Dendritic cell treated with granulocyte-macrophage colony-stimulating factor and Interleukin-4, amounts not matched to agents 40 ng/mL and 50 ng/mL, for 4 days (primary cell): ENCODE results near the gene LDB2.

Experiments used
- H3K27ac Mint-ChIP-seq: one replicate; pipeline ENCODE4 v1.8.0; 2022; ENCODE audit warnings: mild to moderate bottlenecking, mixed read lengths
- H3K27me3 Mint-ChIP-seq: one replicate; pipeline ENCODE4 v1.8.0; 2022; ENCODE audit warnings: mild to moderate bottlenecking, mixed read lengths
- H3K36me3 Mint-ChIP-seq: one replicate; pipeline ENCODE4 v1.8.0; 2022; ENCODE audit warnings: low read depth, mixed read lengths
- H3K4me1 Mint-ChIP-seq: one replicate; pipeline ENCODE4 v1.8.0; 2022; ENCODE audit warnings: low read depth, mixed read lengths
- H3K4me3 Mint-ChIP-seq: one replicate; pipeline ENCODE4 v1.8.0; 2022; ENCODE audit warnings: mild to moderate bottlenecking, moderate library complexity, mixed read lengths
- H3K9me3 Mint-ChIP-seq: one replicate; pipeline ENCODE4 v1.8.0; 2022; ENCODE audit warnings: mixed read lengths
- intact Hi-C: fragments of 100-400 bp; cut with micrococcal nuclease; formaldehyde crosslinking; loops from one replicate; pipeline ENCODE4 v1.15.0; 2022

The LDB2 gene

DNA sequence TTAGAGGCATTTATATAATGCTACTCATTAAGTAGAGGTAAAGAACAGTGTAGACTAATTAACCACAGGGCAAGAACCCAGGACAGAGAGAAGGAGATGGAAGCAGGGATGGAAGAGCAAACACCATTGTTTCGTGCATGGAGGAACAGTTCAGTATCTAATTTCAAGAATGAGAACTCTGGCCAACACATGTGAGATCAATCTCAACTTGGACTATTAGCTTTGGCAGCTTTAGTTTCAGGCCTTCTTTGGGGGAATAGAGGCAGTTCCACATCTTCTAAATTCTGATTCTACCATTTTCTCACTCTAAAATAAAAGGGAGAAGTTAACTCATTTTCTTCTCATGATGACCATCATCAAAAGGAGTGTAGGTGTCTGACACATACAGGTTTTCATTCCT, 207.0 kb downstream of the LDB2 start:
- Mint-ChIP-seq H3K9me3 (peaks cover 10% of the 10 kb centered on the region), H3K27me3 (no peaks in the 10 kb centered on the region), H3K4me3 (no peak overlapping the region), H3K36me3 (no peaks in the 10 kb centered on the region), H3K4me1 (no peaks in the 10 kb centered on the region), H3K27ac (no peak overlapping the region)
- intact Hi-C loops = no loop called here

DNA sequence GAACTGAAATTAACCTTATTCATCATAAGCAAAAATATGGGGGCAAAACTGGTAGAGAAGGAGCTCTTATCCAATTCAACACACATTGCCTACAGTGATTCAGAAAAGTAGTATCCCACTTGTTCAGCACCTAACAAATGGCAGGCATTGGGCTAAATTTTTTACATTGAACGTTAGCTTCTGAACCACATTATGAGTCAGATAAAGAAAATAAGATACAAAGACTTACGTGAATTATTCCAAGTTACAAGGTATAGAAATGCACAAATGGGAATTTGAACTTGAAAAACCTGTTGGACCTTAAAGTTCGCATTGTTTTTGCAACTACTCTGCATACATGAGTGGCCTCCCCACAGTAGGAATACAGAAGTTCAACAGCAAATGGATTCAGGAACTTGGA, 210.6 kb downstream of the LDB2 start:
- Mint-ChIP-seq H3K4me1 (no peaks in the 10 kb centered on the region), H3K27me3 (no peaks in the 10 kb centered on the region), H3K9me3 (peaks cover 10% of the 10 kb centered on the region)

DNA sequence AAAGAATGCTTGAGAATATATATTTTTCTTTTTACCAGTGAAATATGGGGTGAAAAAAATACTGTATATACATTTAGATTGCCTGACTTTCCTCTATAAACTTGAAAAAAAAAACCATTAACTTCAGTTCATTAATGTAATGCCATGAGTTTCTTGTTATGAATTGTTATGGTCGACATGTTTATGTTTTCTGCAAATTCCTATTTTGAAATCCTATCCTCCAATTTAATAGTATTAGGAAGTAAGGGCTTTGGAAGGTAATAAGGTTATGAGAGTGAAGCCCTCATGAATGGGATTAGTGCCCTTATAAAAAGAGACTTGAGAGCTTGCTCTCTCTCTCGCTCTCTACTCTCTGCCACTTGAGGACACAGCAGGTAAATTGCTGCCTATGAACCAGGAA, 211.4 kb downstream of the LDB2 start:
- Mint-ChIP-seq H3K27me3 (no peaks in the 10 kb centered on the region), H3K27ac (no peak overlapping the region), H3K36me3 (no peaks in the 10 kb centered on the region), H3K9me3 (peaks cover 10% of the 10 kb centered on the region), H3K4me1 (no peaks in the 10 kb centered on the region), H3K4me3 (no peak overlapping the region)
- intact Hi-C loops = no loop called here

More for the DNA sequence above, 210.6 kb downstream of the LDB2 start:
- Mint-ChIP-seq H3K36me3 (no peaks in the 10 kb centered on the region), H3K27ac (no peak overlapping the region), H3K4me3 (no peak overlapping the region)
- intact Hi-C loops = no loop called here

DNA sequence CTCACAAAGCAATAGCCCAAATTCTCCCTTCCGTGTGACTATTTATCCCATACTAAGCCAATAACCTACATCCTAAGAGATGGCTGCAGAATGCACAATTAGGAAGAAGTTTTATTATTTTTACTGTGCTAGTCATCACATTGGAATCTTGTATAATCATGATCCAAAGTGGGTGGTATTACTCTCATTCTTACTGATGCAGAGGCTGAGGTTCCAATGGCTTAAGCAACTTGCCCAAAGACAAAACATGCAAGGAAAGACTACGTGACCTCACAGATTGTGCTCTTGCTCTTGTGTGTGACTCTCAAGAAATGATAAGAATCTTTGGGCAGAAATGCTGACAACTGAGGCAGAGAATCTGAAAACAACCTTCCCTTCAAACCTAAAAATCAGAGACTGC, 212.2 kb downstream of the LDB2 start:
- H3K9me3 Mint-ChIP-seq = peaks cover 10% of the 10 kb centered on the region
- H3K4me1 Mint-ChIP-seq = no peaks in the 10 kb centered on the region
- no peak overlapping the region for H3K27ac Mint-ChIP-seq
- no peaks in the 10 kb centered on the region for H3K27me3 Mint-ChIP-seq
- intact Hi-C loops = no loop called here
- H3K36me3 Mint-ChIP-seq = no peaks in the 10 kb centered on the region
- no peak overlapping the region for H3K4me3 Mint-ChIP-seq

DNA sequence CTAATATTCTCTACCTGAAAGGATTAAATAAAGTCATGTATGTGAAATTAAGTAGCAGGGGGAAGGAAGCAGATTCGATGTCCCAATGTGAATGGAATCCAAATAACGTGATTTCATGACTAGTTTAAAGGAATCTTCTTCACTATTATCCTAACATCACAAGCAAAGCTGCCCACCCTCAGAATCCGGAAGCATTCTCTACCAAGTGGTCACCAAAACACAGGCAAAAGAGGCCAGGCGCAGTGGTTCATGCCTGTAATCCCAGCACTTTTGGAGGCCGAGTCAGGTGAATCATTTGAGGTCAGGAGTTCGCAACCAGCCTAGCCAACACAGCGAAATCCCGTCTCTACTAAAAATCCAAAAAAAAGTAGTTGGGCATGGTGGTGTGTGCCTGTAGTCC, 212.9 kb downstream of the LDB2 start:
- H3K4me1 Mint-ChIP-seq = no peaks in the 10 kb centered on the region
- no peaks in the 10 kb centered on the region for H3K36me3 Mint-ChIP-seq
- intact Hi-C loops = no loop called here
- H3K27ac Mint-ChIP-seq = no peak overlapping the region
- no peak overlapping the region for H3K4me3 Mint-ChIP-seq
- no peaks in the 10 kb centered on the region for H3K27me3 Mint-ChIP-seq
- H3K9me3 Mint-ChIP-seq = peaks cover 10% of the 10 kb centered on the region

DNA sequence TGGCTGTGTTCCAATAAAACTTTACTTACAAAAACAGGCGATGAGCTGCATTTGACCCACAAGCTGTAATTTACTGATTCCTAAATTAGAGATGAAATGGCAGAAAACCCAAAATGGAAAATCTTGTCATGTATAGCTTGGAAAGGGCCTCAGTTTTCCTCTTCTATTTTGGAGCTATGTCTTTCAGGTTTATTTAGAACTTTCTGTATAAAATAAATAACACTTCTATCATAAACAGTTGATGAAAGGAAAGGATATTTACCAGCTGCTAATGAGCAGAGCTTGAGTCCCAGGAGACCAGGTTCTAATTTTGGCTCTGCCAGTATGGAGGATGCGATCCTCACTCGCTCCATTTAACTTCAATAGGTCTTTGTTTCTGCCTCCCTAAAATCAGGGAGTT, 213.5 kb downstream of the LDB2 start:
- Mint-ChIP-seq H3K27me3 (no peaks in the 10 kb centered on the region), H3K4me1 (no peaks in the 10 kb centered on the region), H3K36me3 (no peaks in the 10 kb centered on the region), H3K9me3 (peaks cover 6% of the 10 kb centered on the region), H3K27ac (no peak overlapping the region), H3K4me3 (no peak overlapping the region)
- intact Hi-C loops = no loop called here

DNA sequence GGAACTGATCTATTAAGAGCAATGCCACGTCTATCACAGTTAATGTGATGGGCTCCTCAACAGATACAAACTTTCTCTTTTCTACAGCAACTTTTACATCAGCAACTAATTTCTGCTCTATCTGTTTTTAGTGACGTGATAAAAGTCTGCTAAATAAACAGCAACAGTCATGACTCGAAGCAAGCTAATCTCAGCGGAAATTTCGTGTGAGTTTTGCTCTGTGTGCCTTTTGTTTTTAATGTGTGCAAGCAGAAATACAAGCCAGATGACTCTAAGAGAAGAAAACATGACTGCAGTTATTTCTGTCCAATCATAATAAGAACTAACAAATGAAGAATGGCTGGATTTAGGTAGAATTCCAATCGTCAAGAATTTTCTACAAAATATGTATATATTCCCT, 214.3 kb downstream of the LDB2 start:
- no peak overlapping the region for H3K4me3 Mint-ChIP-seq
- no peaks in the 10 kb centered on the region for H3K4me1 Mint-ChIP-seq
- intact Hi-C loops = no loop called here
- H3K27ac Mint-ChIP-seq = no peak overlapping the region
- peaks cover 5% of the 10 kb centered on the region for H3K9me3 Mint-ChIP-seq
- H3K27me3 Mint-ChIP-seq = no peaks in the 10 kb centered on the region
- no peaks in the 10 kb centered on the region for H3K36me3 Mint-ChIP-seq

DNA sequence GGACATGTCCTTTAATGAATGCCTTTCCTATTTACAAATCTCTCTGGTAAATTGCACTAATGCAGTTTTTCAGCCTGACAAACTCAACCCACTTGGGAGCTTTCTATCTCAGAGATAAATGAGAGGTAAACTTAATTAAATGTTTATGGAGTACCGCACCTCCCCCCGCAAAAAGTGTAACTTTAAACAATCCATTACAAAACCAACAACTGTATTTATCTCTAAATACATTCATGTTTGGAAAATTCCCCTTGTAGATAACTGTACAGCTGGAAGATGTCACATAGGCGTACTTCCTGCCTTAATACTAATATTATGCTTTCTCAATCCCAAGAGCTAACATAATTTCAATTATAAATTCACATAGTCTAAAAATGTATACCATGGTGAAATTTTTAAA, 215.5 kb downstream of the LDB2 start:
- no peaks in the 10 kb centered on the region for H3K4me1 Mint-ChIP-seq
- intact Hi-C loops = no loop called here
- H3K36me3 Mint-ChIP-seq = no peaks in the 10 kb centered on the region
- H3K27ac Mint-ChIP-seq = no peak overlapping the region
- no peaks in the 10 kb centered on the region for H3K27me3 Mint-ChIP-seq
- no peak overlapping the region for H3K4me3 Mint-ChIP-seq
- H3K9me3 Mint-ChIP-seq = no peaks in the 10 kb centered on the region

DNA sequence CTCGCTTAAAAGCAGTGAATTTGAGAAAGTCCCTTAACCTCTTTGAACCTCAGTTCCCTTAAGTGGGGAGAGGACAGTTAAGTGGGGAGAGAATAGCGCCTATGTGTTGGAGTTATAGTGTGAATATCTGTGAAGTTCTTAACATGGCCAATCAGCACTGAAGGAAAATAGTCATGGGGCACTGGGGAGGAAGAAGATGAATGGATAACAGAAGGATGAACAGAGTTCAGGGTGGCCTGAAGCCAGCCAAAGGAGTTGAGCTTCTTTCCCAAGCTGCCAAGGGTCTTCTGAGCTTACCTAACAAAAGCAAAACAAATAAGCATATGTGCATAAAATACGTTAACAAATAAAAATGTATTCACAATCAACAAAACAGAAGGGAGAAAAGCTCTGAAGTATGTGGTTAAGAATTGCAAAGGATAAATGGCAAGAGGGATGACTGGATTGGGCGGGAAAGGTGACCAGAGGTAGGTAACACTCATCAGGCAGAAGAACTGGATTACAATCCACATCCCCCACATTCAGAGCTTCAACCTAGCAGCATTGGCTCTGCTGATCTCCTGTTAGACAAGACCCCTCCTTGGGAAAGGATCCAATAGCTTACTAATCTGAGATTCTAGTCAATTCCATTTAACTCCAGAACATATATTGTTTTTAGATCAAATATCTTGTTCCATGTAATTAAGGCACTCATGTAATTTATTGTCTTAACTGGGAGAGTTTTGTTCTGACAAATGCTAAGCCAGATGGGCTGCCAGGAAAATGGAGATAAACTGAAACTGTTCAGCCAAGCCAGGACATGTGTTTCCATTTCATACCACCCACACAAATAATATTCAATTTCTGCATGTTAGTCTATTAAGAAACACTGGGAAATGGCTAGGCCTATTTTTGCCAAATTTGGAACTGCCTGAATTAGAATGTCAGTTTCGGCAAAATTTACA, 221.2 kb downstream of the LDB2 start:
- Mint-ChIP-seq H3K9me3 (no peaks in the 10 kb centered on the region), H3K27me3 (no peaks in the 10 kb centered on the region), H3K4me1 (no peaks in the 10 kb centered on the region), H3K4me3 (no peak overlapping the region), H3K36me3 (no peaks in the 10 kb centered on the region), H3K27ac (no peak overlapping the region)
- intact Hi-C loops = no loop called here

DNA sequence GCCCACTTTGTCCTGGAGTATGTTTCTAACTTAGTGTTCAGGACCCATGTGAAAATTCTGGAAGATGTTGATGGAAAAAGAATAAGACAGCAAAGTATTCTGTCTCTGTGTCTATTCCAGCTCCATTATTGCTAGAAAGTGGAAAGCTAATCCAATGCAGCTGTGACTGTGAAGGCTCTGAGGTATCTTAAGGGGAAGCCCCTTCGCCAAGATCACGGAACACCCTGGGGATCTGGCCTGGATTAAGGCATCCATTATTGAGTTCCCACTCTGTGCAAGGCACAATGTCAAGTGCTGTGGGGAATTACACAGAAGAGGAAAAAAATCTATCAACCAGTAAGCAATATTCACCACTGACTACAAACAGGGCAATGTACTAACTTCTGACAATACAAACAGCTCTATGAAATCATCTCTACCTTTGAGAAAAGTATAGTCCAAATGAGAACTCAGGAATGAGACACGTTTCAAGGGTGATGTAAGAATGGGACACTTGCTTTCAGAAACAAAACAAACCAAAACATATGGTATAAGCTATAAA, 222.1 kb downstream of the LDB2 start:
- Mint-ChIP-seq H3K9me3 (no peaks in the 10 kb centered on the region), H3K27ac (no peak overlapping the region), H3K4me1 (no peaks in the 10 kb centered on the region), H3K36me3 (no peaks in the 10 kb centered on the region), H3K27me3 (no peaks in the 10 kb centered on the region), H3K4me3 (no peak overlapping the region)
- intact Hi-C loops = no loop called here

DNA sequence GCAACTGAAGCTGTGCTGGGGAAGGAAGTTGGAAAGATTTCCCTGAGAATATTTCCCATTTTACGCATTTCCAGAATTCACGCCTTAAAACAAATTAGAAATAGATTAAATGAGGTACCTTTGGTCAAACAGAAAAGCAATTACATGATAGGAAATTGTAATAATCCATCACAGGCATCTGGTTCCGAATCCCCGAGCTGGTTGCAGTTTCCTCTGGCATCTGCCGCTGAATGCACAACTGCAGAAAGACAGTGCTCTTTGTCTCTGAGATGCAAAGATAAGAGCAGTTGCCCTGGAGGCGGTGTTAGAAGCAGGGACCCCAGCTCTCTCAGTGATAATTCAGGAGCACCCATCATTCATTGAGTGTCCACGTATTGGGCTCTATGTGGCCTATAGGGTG, 224.4 kb downstream of the LDB2 start:
- H3K36me3 Mint-ChIP-seq = no peaks in the 10 kb centered on the region
- no peak overlapping the region for H3K27ac Mint-ChIP-seq
- no peak overlapping the region for H3K4me3 Mint-ChIP-seq
- H3K9me3 Mint-ChIP-seq = no peaks in the 10 kb centered on the region
- H3K27me3 Mint-ChIP-seq = no peaks in the 10 kb centered on the region
- intact Hi-C loops = no loop called here
- no peaks in the 10 kb centered on the region for H3K4me1 Mint-ChIP-seq

DNA sequence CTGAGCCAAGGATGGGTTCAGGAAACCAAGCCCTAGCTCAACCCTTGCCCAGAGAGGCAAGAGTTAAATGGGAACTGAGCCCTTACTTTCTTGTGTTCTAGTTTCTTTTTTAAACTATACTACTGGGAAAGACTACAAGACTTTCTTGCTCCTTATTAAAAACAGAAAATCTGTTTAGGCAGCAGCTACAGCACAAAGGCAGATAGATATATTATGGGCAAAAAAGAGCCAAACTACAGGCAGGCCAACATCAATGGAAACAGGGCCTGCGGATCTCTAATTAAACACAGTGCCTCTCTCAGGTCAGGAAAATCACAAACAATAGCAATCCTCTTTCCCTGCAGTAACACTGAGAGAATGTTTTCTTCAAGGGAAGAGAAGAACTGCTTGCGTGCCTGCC, 226.0 kb downstream of the LDB2 start:
- Mint-ChIP-seq H3K27me3 (no peaks in the 10 kb centered on the region), H3K36me3 (no peaks in the 10 kb centered on the region), H3K4me1 (no peaks in the 10 kb centered on the region), H3K4me3 (no peak overlapping the region), H3K27ac (no peak overlapping the region), H3K9me3 (no peaks in the 10 kb centered on the region)
- intact Hi-C loops = no loop called here

DNA sequence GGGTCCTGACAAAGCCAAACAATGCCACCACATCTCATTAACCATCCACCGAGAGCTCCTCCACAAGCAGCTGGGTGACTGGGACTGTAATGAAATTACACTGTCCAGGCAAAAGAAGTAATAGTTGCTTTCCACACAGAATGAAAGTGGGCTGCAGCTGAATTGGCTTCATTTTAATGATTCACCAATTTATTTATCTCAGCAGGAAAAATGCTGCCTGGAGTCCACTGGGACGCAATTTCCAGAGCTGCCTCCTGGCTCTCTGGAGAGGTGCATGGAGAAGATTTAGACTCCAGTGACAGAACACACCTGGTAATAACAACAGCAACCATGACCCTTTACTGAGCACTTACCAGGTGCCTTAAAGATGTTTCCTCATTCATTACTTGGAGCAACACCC, 226.7 kb downstream of the LDB2 start:
- H3K4me3 Mint-ChIP-seq = no peak overlapping the region
- no peaks in the 10 kb centered on the region for H3K27me3 Mint-ChIP-seq
- no peak overlapping the region for H3K27ac Mint-ChIP-seq
- H3K4me1 Mint-ChIP-seq = no peaks in the 10 kb centered on the region
- intact Hi-C loops = no loop called here
- no peaks in the 10 kb centered on the region for H3K36me3 Mint-ChIP-seq
- no peaks in the 10 kb centered on the region for H3K9me3 Mint-ChIP-seq

DNA sequence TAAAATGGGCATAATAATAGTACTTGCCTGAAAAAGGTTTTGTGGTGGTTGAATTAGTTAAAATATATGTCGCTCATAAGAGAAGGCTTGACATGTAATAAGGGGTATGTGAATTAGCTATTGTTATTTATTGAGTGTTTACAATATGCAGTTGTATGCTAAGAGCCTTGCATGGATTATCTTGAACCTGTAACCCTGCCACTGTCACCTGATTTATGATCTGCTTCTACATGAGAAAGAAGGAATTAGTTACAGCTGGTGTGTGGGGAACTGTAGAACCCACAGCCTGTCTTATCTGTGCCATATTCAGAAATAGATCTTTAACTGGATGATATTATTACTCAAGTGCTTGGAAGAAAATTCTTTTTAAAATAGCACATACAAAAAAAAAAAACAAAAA, 227.7 kb downstream of the LDB2 start:
- Mint-ChIP-seq H3K4me1 (no peaks in the 10 kb centered on the region), H3K9me3 (no peaks in the 10 kb centered on the region), H3K36me3 (no peaks in the 10 kb centered on the region), H3K27ac (no peak overlapping the region), H3K27me3 (no peaks in the 10 kb centered on the region), H3K4me3 (no peak overlapping the region)
- intact Hi-C loops = no loop called here

DNA sequence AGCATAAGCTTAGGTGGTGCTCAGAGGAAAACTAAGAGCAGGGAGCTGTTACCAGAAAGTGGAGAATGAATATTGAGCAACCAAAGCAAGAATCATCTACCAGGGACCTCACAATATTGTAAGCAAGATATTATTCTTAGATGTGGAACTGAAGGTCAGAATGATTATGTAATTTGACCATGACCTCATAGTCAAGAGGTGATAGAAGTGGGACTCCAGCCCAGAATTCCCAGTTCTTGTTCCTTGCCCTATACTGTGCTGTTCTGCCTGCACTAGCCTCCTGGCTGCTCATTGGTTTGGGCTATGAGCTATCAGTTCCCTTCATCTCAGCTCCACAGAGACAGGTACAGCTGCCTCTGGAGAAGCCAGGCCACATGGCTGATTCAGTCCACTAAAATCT, 229.4 kb downstream of the LDB2 start:
- Mint-ChIP-seq H3K27me3 (no peaks in the 10 kb centered on the region), H3K4me3 (no peak overlapping the region), H3K36me3 (no peaks in the 10 kb centered on the region), H3K4me1 (no peaks in the 10 kb centered on the region), H3K27ac (no peak overlapping the region), H3K9me3 (no peaks in the 10 kb centered on the region)
- intact Hi-C loops = no loop called here
